ENCODE results near the gene WDR20.
A peak's percentile ranks its signal among the peaks of the same experiment; 100 is the strongest.
"Not testable (repeated sequence)": the region's sequence is repeated elsewhere in the genome, so short reads cannot be mapped to it uniquely, and the experiment has no call there.

WDR20 gene

GRCh38 chr14:102172721-102173120 is 33.0 kb downstream of the WDR20 start:
- not testable (repeated sequence) for DNase-seq

GRCh38 chr14:102177161-102177560 is 37.5 kb downstream of the WDR20 start:
- DNase-seq = no peak

- no peak for DNase-seq
Observed at GRCh38 chr14:102178806-102179205, 39.1 kb downstream of the WDR20 start.

- no peak for DNase-seq
Observed at GRCh38 chr14:102180248-102180998, 40.7 kb downstream of the WDR20 start.

- no peak for DNase-seq
Observed at GRCh38 chr14:102181187-102181586, 41.5 kb downstream of the WDR20 start.

- DNase-seq = no peak
Observed at GRCh38 chr14:102182190-102182589, 42.5 kb downstream of the WDR20 start.

- no peak for DNase-seq
Observed at GRCh38 chr14:102182936-102183619, 43.4 kb downstream of the WDR20 start.

GRCh38 chr14:102183886-102184285 is 44.2 kb downstream of the WDR20 start:
- DNase-seq = no peak

- DNase-seq = peak; percentile 52
Observed at GRCh38 chr14:102184316-102185035, 44.8 kb downstream of the WDR20 start.

GRCh38 chr14:102185360-102185759 is 45.7 kb downstream of the WDR20 start:
- DNase-seq = no peak

- DNase-seq = no peak
Observed at GRCh38 chr14:102187044-102187443, 47.3 kb downstream of the WDR20 start.

GRCh38 chr14:102187568-102188001 is 47.9 kb downstream of the WDR20 start:
- no peak for DNase-seq

GRCh38 chr14:102188187-102188586 is 48.5 kb downstream of the WDR20 start:
- DNase-seq = no peak

- DNase-seq = no peak
Observed at GRCh38 chr14:102189874-102190273, 50.2 kb downstream of the WDR20 start.

GRCh38 chr14:102192840-102193502 is 53.3 kb downstream of the WDR20 start:
- DNase-seq = no peak

GRCh38 chr14:102194856-102195255 is 55.2 kb downstream of the WDR20 start:
- DNase-seq = no peak

- no peak for DNase-seq
Observed at GRCh38 chr14:102195446-102195845, 55.7 kb downstream of the WDR20 start.

GRCh38 chr14:102196039-102196901 is 56.6 kb downstream of the WDR20 start:
- DNase-seq = no peak

GRCh38 chr14:102196902-102197230 is 57.2 kb downstream of the WDR20 start:
- DNase-seq = no peak

GRCh38 chr14:102197317-102197853 is 57.7 kb downstream of the WDR20 start:
- DNase-seq = no peak

- no peak for DNase-seq
Observed at GRCh38 chr14:102200690-102201352, 61.1 kb downstream of the WDR20 start.
